H1 (cell line): Measurements from ENCODE around the gene RIT2. TPM values are rescaled to one million over a fixed set of nuclear protein-coding genes. Genes with fewer than 3 reads are reported as not detected.

Experiments used
- CTCF ChIA-PET: fragments of 300-600 bp; sonication (Branson Sonifier 250); formaldehyde crosslinking; loops from one replicate; lab custom pipeline; 2021; ENCODE audit not compliant: partially characterized antibody; lab: Charles Lee
- POLR2A ChIA-PET: fragments of 300-600 bp; sonication (Branson Sonifier 250); formaldehyde crosslinking; loops from one replicate; lab custom pipeline; 2021; ENCODE audit warnings: inconsistent platforms; ENCODE audit not compliant: partially characterized antibody; lab: Charles Lee
- DNase-seq, 2 experiments: peaks; one replicate each; pipeline versions ENCODE4 v3.0.0 to v3.0.0-alpha.2; 2010 to 2022; ENCODE audit warnings: low spot score in 2 of 2, low read depth in 1 of 2, mixed read lengths in 1 of 2
- FAIRE-seq: peaks from 2 replicates; lab custom pipeline; 2011; peaks lifted over from hg19 to GRCh38; lab: Jason Lieb, UNC
- H2AFZ ChIP-seq: 2 replicates; pipeline ENCODE4 v1.8.1; 2012; ENCODE audit warnings: low read length, inconsistent platforms
- H2AK5ac ChIP-seq: 2 replicates; pipeline ENCODE4 v1.6.1; 2013; ENCODE audit warnings: low read depth, low read length
- H2BK120ac ChIP-seq: replicated peaks from 2 replicates; pipeline ENCODE3; 2013; ENCODE audit warnings: low read depth, low read length, inconsistent platforms
- H2BK12ac ChIP-seq: 2 replicates; pipeline ENCODE4 v1.6.1; 2013; ENCODE audit warnings: low read depth, low read length
- H2BK15ac ChIP-seq: 2 replicates; pipeline ENCODE4 v1.6.1; 2013; ENCODE audit warnings: low read length
- H2BK20ac ChIP-seq: 2 replicates; pipeline ENCODE4 v1.6.1; 2013; ENCODE audit warnings: low read length
- H2BK5ac ChIP-seq: 2 replicates; pipeline ENCODE4 v1.6.1; 2013; ENCODE audit warnings: low read depth, low read length
- H3K14ac ChIP-seq: 2 replicates; pipeline ENCODE4 v1.6.1; 2013; ENCODE audit warnings: inconsistent platforms; ENCODE audit not compliant: insufficient read length
- H3K18ac ChIP-seq: 2 replicates; pipeline ENCODE4 v1.6.1; 2013; ENCODE audit warnings: low read length; ENCODE audit errors: extremely low read depth
- H3K23ac ChIP-seq: 2 replicates; pipeline ENCODE4 v1.6.1; 2013; ENCODE audit warnings: inconsistent platforms; ENCODE audit not compliant: insufficient read length
- H3K23me2 ChIP-seq: 2 replicates; pipeline ENCODE4 v1.6.1; 2013; ENCODE audit warnings: low read depth, low read length
- H3K27ac ChIP-seq: 2 replicates; pipeline ENCODE4 v1.6.1; 2011; ENCODE audit warnings: low read depth, low read length, inconsistent platforms
- H3K27me3 ChIP-seq, 4 experiments: replicated peaks in 1 of 4; 1 replicate in 1 of 4; 2 replicates in 3 of 4; pipeline versions ENCODE4 v1.6.1 to v1.8.1; 2011 to 2013; ENCODE audit warnings: low read length in 3 of 4, mild to moderate bottlenecking in 3 of 4, inconsistent platforms in 2 of 4, mixed read lengths in 2 of 4, moderate library complexity in 1 of 4; ENCODE audit not compliant: control insufficient read depth in 3 of 4, insufficient read depth in 3 of 4; ENCODE audit errors: extremely low read depth in 1 of 4
- H3K36me3 ChIP-seq, 4 experiments: 2 replicates each; pipeline versions ENCODE4 v1.6.1 to v1.8.1; 2011 to 2013; ENCODE audit warnings: mild to moderate bottlenecking in 4 of 4, low read length in 3 of 4, moderate library complexity in 2 of 4, control low read depth in 1 of 4, inconsistent platforms in 1 of 4; ENCODE audit not compliant: insufficient read depth in 4 of 4, control insufficient read depth in 2 of 4
- H3K4ac ChIP-seq: replicated peaks from 2 replicates; pipeline ENCODE3; 2013; ENCODE audit warnings: low read length, low read depth, mixed read lengths, inconsistent platforms; ENCODE audit not compliant: insufficient read length
- H3K4me1 ChIP-seq, 4 experiments: replicated peaks in 1 of 4; 1 replicate in 1 of 4; 2 replicates in 3 of 4; pipeline versions ENCODE4 v1.6.1 to v1.8.1; 2011 to 2013; ENCODE audit warnings: low read length in 3 of 4, inconsistent platforms in 2 of 4, mixed read lengths in 1 of 4; ENCODE audit not compliant: insufficient read depth in 4 of 4, control insufficient read depth in 3 of 4
- H3K4me2 ChIP-seq, 2 experiments: 2 replicates each; pipeline versions ENCODE4 v1.6.1 to v1.8.1; 2011 to 2013; ENCODE audit warnings: low read depth in 2 of 2, low read length in 2 of 2, control low read depth in 1 of 2, inconsistent platforms in 1 of 2, mild to moderate bottlenecking in 1 of 2; ENCODE audit not compliant: insufficient read depth in 1 of 2
- H3K4me3 ChIP-seq, 4 experiments: fragments of 200-600, 300-600 bp in 1 of 4; sonication (generic), shearing (Covaris generic), sonication (Bioruptor Twin) in 1 of 4; 2 replicates each; pipeline versions ENCODE4 v1.5.1 to v1.8.1; 2011 to 2016; ENCODE audit warnings: low read length in 4 of 4, low read depth in 3 of 4, control low read depth in 2 of 4, inconsistent platforms in 2 of 4, mild to moderate bottlenecking in 2 of 4, mixed read lengths in 1 of 4, moderate library complexity in 1 of 4; ENCODE audit not compliant: insufficient read depth in 2 of 4; ENCODE audit errors: extremely low read depth in 1 of 4
- H3K56ac ChIP-seq: replicated peaks from 2 replicates; pipeline ENCODE3; 2013; ENCODE audit warnings: low read depth, mild to moderate bottlenecking, mixed read lengths, low read length, inconsistent platforms; ENCODE audit not compliant: insufficient read length
- H3K79me1 ChIP-seq: 2 replicates; pipeline ENCODE4 v1.6.1; 2013; ENCODE audit warnings: low read depth, low read length, control low read depth
- H3K79me2 ChIP-seq, 2 experiments: 2 replicates each; pipeline versions ENCODE4 v1.6.1 to v1.8.1; 2012 to 2013; ENCODE audit warnings: low read length in 2 of 2, mild to moderate bottlenecking in 2 of 2, inconsistent platforms in 1 of 2; ENCODE audit not compliant: insufficient read depth in 2 of 2, control insufficient read depth in 1 of 2
- H3K9ac ChIP-seq, 4 experiments: replicated peaks in 1 of 4; 1 replicate in 1 of 4; 2 replicates in 3 of 4; pipeline versions ENCODE4 v1.6.1 to v1.8.1; 2011 to 2013; ENCODE audit warnings: low read depth in 3 of 4, low read length in 3 of 4, control low read depth in 2 of 4, mild to moderate bottlenecking in 2 of 4, moderate library complexity in 2 of 4, inconsistent platforms in 1 of 4; ENCODE audit errors: extremely low read depth in 1 of 4
- H3K9me3 ChIP-seq, 2 experiments: 2 replicates each; pipeline versions ENCODE4 v1.6.1 to v1.8.1; 2012 to 2013; ENCODE audit warnings: mild to moderate bottlenecking in 2 of 2, moderate library complexity in 2 of 2, control low read depth in 1 of 2, inconsistent platforms in 1 of 2, low read depth in 1 of 2, low read length in 1 of 2, mixed read lengths in 1 of 2; ENCODE audit not compliant: insufficient read depth in 2 of 2
- H4K20me1 ChIP-seq, 2 experiments: replicated peaks in 1 of 2; 2 replicates each; pipeline versions ENCODE3 to v1.8.1; 2011 to 2013; ENCODE audit warnings: inconsistent platforms in 2 of 2, low read length in 2 of 2, mild to moderate bottlenecking in 1 of 2; ENCODE audit not compliant: insufficient read depth in 2 of 2, control insufficient read depth in 1 of 2
- H4K5ac ChIP-seq: 2 replicates; pipeline ENCODE4 v1.6.1; 2013; ENCODE audit warnings: low read length, low read depth, mixed read lengths, inconsistent platforms; ENCODE audit not compliant: insufficient read length
- H4K8ac ChIP-seq: 2 replicates; pipeline ENCODE4 v1.8.0; 2013; ENCODE audit warnings: mild to moderate bottlenecking, moderate library complexity, low read length, inconsistent platforms; ENCODE audit not compliant: insufficient read depth; ENCODE audit errors: extremely low read depth
- H4K91ac ChIP-seq: replicated peaks from 2 replicates; pipeline ENCODE3; 2013; ENCODE audit warnings: low read length, mixed read lengths, inconsistent platforms; ENCODE audit not compliant: insufficient read length
- EGR1 ChIP-seq: IDR thresholded peaks from 2 replicates; pipeline ENCODE4 v1.6.1; 2011; ENCODE audit warnings: low read depth, low read length, borderline replicate concordance
- NANOG ChIP-seq: IDR thresholded peaks from 2 replicates; pipeline ENCODE4 v1.6.1; 2011; ENCODE audit warnings: low read length, low read depth, mild to moderate bottlenecking, inconsistent platforms; ENCODE audit not compliant: insufficient read depth, poor library complexity, severe bottlenecking
- POLR2AphosphoS5 ChIP-seq: IDR thresholded peaks from 2 replicates; pipeline ENCODE4 v1.6.1; 2011; ENCODE audit warnings: low read depth, low read length
- POU5F1 ChIP-seq: IDR thresholded peaks from 2 replicates; pipeline ENCODE4 v1.6.1; 2011; ENCODE audit warnings: low read depth, mild to moderate bottlenecking, low read length, moderate library complexity
- RFX5 ChIP-seq: IDR thresholded peaks from 2 replicates; pipeline ENCODE4 v1.6.1; 2011; ENCODE audit warnings: low read depth, low read length, improper control_type of control experiment, borderline replicate concordance
- SIN3A ChIP-seq, 2 experiments: IDR thresholded peaks in 1 of 2; conservative IDR thresholded peaks in 1 of 2; 2 replicates each; pipeline ENCODE4 v1.6.1; 2011 to 2012; ENCODE audit warnings: low read length in 2 of 2, improper control_type of control experiment in 1 of 2, low read depth in 1 of 2, mild to moderate bottlenecking in 1 of 2
- SP1 ChIP-seq: IDR thresholded peaks from 2 replicates; pipeline ENCODE4 v1.6.1; 2011; ENCODE audit warnings: low read depth, low read length
- SP2 ChIP-seq: IDR thresholded peaks from 2 replicates; pipeline ENCODE4 v1.6.1; 2012; ENCODE audit warnings: mild to moderate bottlenecking, low read length, inconsistent platforms
- SUZ12 ChIP-seq: fragments of 200-600 bp; sonication (generic); IDR thresholded peaks from 2 replicates; pipeline ENCODE4 v1.6.1; 2012; ENCODE audit warnings: mild to moderate bottlenecking, inconsistent platforms, low read length, moderate library complexity, mixed read lengths
- YY1 ChIP-seq: IDR thresholded peaks from 2 replicates; pipeline ENCODE4 v1.6.1; 2011; ENCODE audit warnings: low read depth, mild to moderate bottlenecking, low read length
- WGBS, 2 experiments: shearing (Covaris generic) in 1 of 2; methylation state at CpG; one replicate each; pipeline versions ENCODE4 v1.1.6 to v1.1.7; 2013 to 2015; ENCODE audit warnings: low lambda C conversion rate in 2 of 2, mixed read lengths in 2 of 2, inconsistent platforms in 1 of 2, low coverage in 1 of 2, missing lambda C conversion rate in 1 of 2; ENCODE audit not compliant: insufficient replicate concordance in 2 of 2, insufficient coverage in 1 of 2, insufficient read length in 1 of 2; ENCODE audit errors: extremely low coverage in 1 of 2, missing lambda C conversion rate in 1 of 2; 5-methylcytosine and 5-hydroxymethylcytosine counted together
- polyA plus RNA-seq, 7 experiments: library from polyadenylated mRNA; depleted of rRNA in 3 of 7; stranded (reverse) in 5 of 7; unstranded in 2 of 7; fragments of >200 nt in 5 of 7; fragments of 200-250 nt in 2 of 7; gene quantifications; 1 replicate in 5 of 7; 2 replicates in 1 of 7; 4 replicates in 1 of 7; pipeline versions ENCODE4 v1.2.1 to v1.2.3, GENCODE V29; 2011 to 2013; ENCODE audit warnings: missing spikeins in 2 of 7, mixed read lengths in 2 of 7
- total RNA-seq: library from RNA; stranded (reverse); fragmentation: NEBNext Ultra II Directional; extraction: Animal tissue kit (Norgen Biotek cat#: 25700); gene quantifications from 2 replicates; pipeline ENCODE4 v1.2.1, GENCODE V29; 2021
- TF ChIP-seq, protein P1 (sequence below): IDR thresholded peaks from 2 replicates; pipeline ENCODE4 v1.6.1; 2011; ENCODE audit warnings: low read length, improper control_type of control experiment
- TF ChIP-seq, protein P2 (sequence below): IDR thresholded peaks from 2 replicates; pipeline ENCODE4 v1.6.1; 2012; ENCODE audit warnings: low read length, inconsistent platforms

The RIT2 gene
- total and polyA plus RNA-seq, 2 of the 8 experiments (the other 6 are each of a cell fraction or from before 2014, with no cell fraction given), result 0.67 to 3.2 TPM

DNA sequence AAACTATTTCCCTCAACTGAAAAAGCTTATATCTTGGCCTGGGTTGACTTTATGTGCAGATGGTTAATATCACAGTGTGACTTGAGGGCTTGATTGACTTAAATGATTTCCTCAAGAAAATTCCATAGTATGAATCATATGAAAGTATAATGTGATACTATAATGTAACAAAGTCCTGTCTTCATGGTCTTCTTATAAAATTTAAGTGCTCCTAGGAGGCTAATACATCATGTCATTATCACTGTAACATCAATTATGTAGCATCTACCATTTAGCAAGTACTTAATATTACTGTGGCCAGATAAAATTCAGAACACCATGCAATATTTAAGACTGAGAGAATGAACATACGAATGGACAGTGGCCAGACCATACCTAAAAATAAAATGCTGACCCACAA is 276.1 kb downstream of the RIT2 start:
- Histone ChIP-seq H3K18ac (no peak overlapping the region), H3K4ac (no peak overlapping the region), H4K8ac (no peak overlapping the region), H3K27ac (no peak overlapping the region), H3K9ac (no peak overlapping the region), H4K91ac (no peak overlapping the region), H3K4me3 (no peak overlapping the region), H3K9me3 (no peaks in the 10 kb centered on the region), H3K56ac (no peak overlapping the region), H3K36me3 (no peaks in the 10 kb centered on the region), H3K4me1 (no peaks in the 10 kb centered on the region), H3K14ac (no peak overlapping the region), H2BK20ac (no peak overlapping the region), H4K20me1 (no peaks in the 10 kb centered on the region), H3K27me3 (no peaks in the 10 kb centered on the region), H2BK12ac (no peak overlapping the region), H2AFZ (no peak overlapping the region), H2BK15ac (no peak overlapping the region), H3K23me2 (no peaks in the 10 kb centered on the region), H3K23ac (no peak overlapping the region), H3K79me2 (no peaks in the 10 kb centered on the region), H4K5ac (no peak overlapping the region), H3K79me1 (no peaks in the 10 kb centered on the region), H2BK5ac (no peak overlapping the region), H3K4me2 (no peak overlapping the region), H2AK5ac (no peak overlapping the region), H2BK120ac (no peak overlapping the region)
- FAIRE-seq, result no peak
- ChIA-PET CTCF (no interaction called here), POLR2A (no interaction called here)
- WGBS, 2 experiments, result 96% methylated on average over 1 of the region's 1 CpG; no CpG with 5 or more reads in 1 of the 2 experiments
- DNase-seq, result no peak
- TF ChIP-seq POU5F1 (no peak), SP1 (no peak), RFX5 (no peak), SUZ12 (no peak), POLR2AphosphoS5 (no peak), EGR1 (no peak), SIN3A (conservative IDR thresholded peaks at IDR 0.05 in 1 of 2, IDR thresholded peaks at IDR 0.05 in 1 of 2; ENCODE audit: low read depth in 1 of 2, low read length in 2 of 2) (no peak), SP2 (no peak), YY1 (no peak), NANOG (no peak)
- TF ChIP-seq, protein P1, sequence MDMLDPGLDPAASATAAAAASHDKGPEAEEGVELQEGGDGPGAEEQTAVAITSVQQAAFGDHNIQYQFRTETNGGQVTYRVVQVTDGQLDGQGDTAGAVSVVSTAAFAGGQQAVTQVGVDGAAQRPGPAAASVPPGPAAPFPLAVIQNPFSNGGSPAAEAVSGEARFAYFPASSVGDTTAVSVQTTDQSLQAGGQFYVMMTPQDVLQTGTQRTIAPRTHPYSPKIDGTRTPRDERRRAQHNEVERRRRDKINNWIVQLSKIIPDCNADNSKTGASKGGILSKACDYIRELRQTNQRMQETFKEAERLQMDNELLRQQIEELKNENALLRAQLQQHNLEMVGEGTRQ, result no peak
- TF ChIP-seq, protein P2, sequence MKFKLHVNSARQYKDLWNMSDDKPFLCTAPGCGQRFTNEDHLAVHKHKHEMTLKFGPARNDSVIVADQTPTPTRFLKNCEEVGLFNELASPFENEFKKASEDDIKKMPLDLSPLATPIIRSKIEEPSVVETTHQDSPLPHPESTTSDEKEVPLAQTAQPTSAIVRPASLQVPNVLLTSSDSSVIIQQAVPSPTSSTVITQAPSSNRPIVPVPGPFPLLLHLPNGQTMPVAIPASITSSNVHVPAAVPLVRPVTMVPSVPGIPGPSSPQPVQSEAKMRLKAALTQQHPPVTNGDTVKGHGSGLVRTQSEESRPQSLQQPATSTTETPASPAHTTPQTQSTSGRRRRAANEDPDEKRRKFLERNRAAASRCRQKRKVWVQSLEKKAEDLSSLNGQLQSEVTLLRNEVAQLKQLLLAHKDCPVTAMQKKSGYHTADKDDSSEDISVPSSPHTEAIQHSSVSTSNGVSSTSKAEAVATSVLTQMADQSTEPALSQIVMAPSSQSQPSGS, result no peak
